Mononuclear cell (primary cell): ENCODE results near the gene BEND6. TPM values are rescaled to one million over a fixed set of nuclear protein-coding genes. Genes with fewer than 3 reads are reported as not detected.
"Not testable (repeated sequence)": the region's sequence is repeated elsewhere in the genome, so short reads cannot be mapped to it uniquely, and the experiment has no call there.

ENCODE experiments used
- H3K27me3 ChIP-seq: 2 replicates; pipeline ENCODE4 v1.6.0; 2011; ENCODE audit warnings: low read length, control low read depth; ENCODE audit not compliant: insufficient read depth
- H3K4me1 ChIP-seq: 2 replicates; pipeline ENCODE4 v1.5.1; 2011; ENCODE audit warnings: mild to moderate bottlenecking, low read length, control low read depth; ENCODE audit not compliant: insufficient read depth
- H3K4me3 ChIP-seq: 2 replicates; pipeline ENCODE4 v1.5.1; 2011; ENCODE audit warnings: mild to moderate bottlenecking, low read length, moderate library complexity
- H3K9me3 ChIP-seq: 2 replicates; pipeline ENCODE4 v1.5.1; 2011; ENCODE audit warnings: low read depth, mild to moderate bottlenecking, control low read depth, low read length
- total RNA-seq: library from RNA; depleted of rRNA; stranded (reverse); fragments of >200 nt; gene quantifications from one replicate; pipeline ENCODE4 v1.2.3, GENCODE V29; 2012

The BEND6 gene
- total RNA-seq, 1 donor: 1.0 TPM

- Histone ChIP-seq H3K4me1 (no peaks in the 10 kb centered on the region), H3K27me3 (no peaks in the 10 kb centered on the region), H3K4me3 (no peak overlapping the region), H3K9me3 (no peaks in the 10 kb centered on the region)
Observed at GRCh38 chr6:56986611-56987010, 31.7 kb downstream of the BEND6 start.

- Histone ChIP-seq H3K9me3 (no peaks in the 10 kb centered on the region), H3K4me1 (no peaks in the 10 kb centered on the region), H3K4me3 (no peak overlapping the region), H3K27me3 (no peaks in the 10 kb centered on the region)
Observed at GRCh38 chr6:56988145-56988544, 33.2 kb downstream of the BEND6 start.

GRCh38 chr6:56992036-56992435, 37.1 kb downstream of the BEND6 start:
- Histone ChIP-seq H3K9me3 (no peaks in the 10 kb centered on the region), H3K27me3 (no peaks in the 10 kb centered on the region), H3K4me3 (no peak overlapping the region), H3K4me1 (no peaks in the 10 kb centered on the region)

GRCh38 chr6:56992703-56993102, 37.8 kb downstream of the BEND6 start:
- H3K9me3 ChIP-seq: no peaks in the 10 kb centered on the region
- H3K27me3 ChIP-seq: no peaks in the 10 kb centered on the region
- H3K4me3 ChIP-seq: no peak overlapping the region
- H3K4me1 ChIP-seq: no peaks in the 10 kb centered on the region

- Histone ChIP-seq H3K4me3 (no peak overlapping the region), H3K4me1 (no peaks in the 10 kb centered on the region), H3K27me3 (no peaks in the 10 kb centered on the region), H3K9me3 (no peaks in the 10 kb centered on the region)
Observed at GRCh38 chr6:56995347-56995902, 40.5 kb downstream of the BEND6 start.

- no peak overlapping the region for H3K4me3 ChIP-seq
- no peaks in the 10 kb centered on the region for H3K4me1 ChIP-seq
- H3K27me3 ChIP-seq: no peaks in the 10 kb centered on the region
- H3K9me3 ChIP-seq: no peaks in the 10 kb centered on the region
Observed at GRCh38 chr6:56996401-56996800, 41.5 kb downstream of the BEND6 start.

- Histone ChIP-seq H3K4me1 (no peaks in the 10 kb centered on the region), H3K4me3 (no peak overlapping the region), H3K9me3 (no peaks in the 10 kb centered on the region), H3K27me3 (no peaks in the 10 kb centered on the region)
Observed at GRCh38 chr6:56999049-56999448, 44.1 kb downstream of the BEND6 start.

- H3K9me3 ChIP-seq, H3K27me3 ChIP-seq, H3K4me3 ChIP-seq, H3K4me1 ChIP-seq: not testable (repeated sequence)
Observed at GRCh38 chr6:56999748-57000147, 44.8 kb downstream of the BEND6 start.

- Histone ChIP-seq H3K4me1 (no peaks in the 10 kb centered on the region), H3K4me3 (no peak overlapping the region), H3K9me3 (no peaks in the 10 kb centered on the region)
Observed at GRCh38 chr6:57002197-57002596, 47.3 kb downstream of the BEND6 start.

GRCh38 chr6:57004292-57004691, 49.4 kb downstream of the BEND6 start:
- Histone ChIP-seq H3K27me3 (no peaks in the 10 kb centered on the region), H3K9me3 (no peaks in the 10 kb centered on the region), H3K4me1 (no peaks in the 10 kb centered on the region), H3K4me3 (no peak overlapping the region)

More at GRCh38 chr6:57002197-57002596, 47.3 kb downstream of the BEND6 start:
- H3K27me3 ChIP-seq: no peaks in the 10 kb centered on the region

GRCh38 chr6:57006101-57006500, 51.2 kb downstream of the BEND6 start:
- Histone ChIP-seq H3K4me1 (no peaks in the 10 kb centered on the region), H3K27me3 (peaks cover 2% of the 10 kb centered on the region), H3K4me3 (no peak overlapping the region), H3K9me3 (no peaks in the 10 kb centered on the region)

- H3K4me3 ChIP-seq, H3K27me3 ChIP-seq, H3K4me1 ChIP-seq, H3K9me3 ChIP-seq: not testable (repeated sequence)
Observed at GRCh38 chr6:57008069-57008468, 53.2 kb downstream of the BEND6 start.

GRCh38 chr6:57013521-57013926, 58.6 kb downstream of the BEND6 start:
- H3K9me3 ChIP-seq: no peaks in the 10 kb centered on the region
- peaks cover 2% of the 10 kb centered on the region for H3K27me3 ChIP-seq
- H3K4me3 ChIP-seq: no peak overlapping the region
- no peaks in the 10 kb centered on the region for H3K4me1 ChIP-seq

GRCh38 chr6:57017069-57017468, 62.2 kb downstream of the BEND6 start:
- H3K4me1 ChIP-seq: no peaks in the 10 kb centered on the region
- no peaks in the 10 kb centered on the region for H3K9me3 ChIP-seq
- H3K27me3 ChIP-seq: no peaks in the 10 kb centered on the region
- no peak overlapping the region for H3K4me3 ChIP-seq

- Histone ChIP-seq H3K9me3 (no peaks in the 10 kb centered on the region), H3K4me3 (no peak overlapping the region), H3K4me1 (no peaks in the 10 kb centered on the region), H3K27me3 (no peaks in the 10 kb centered on the region)
Observed at GRCh38 chr6:57017841-57018240, 62.9 kb downstream of the BEND6 start.

- no peaks in the 10 kb centered on the region for H3K27me3 ChIP-seq
- H3K4me3 ChIP-seq: no peak overlapping the region
- peaks cover 11% of the 10 kb centered on the region for H3K9me3 ChIP-seq
- H3K4me1 ChIP-seq: no peaks in the 10 kb centered on the region
Observed at GRCh38 chr6:57019434-57019833, 64.5 kb downstream of the BEND6 start.
